GM19438 (cell line): ENCODE data around the gene TRPM6.
"Not testable (repeated sequence)": the region's sequence is repeated elsewhere in the genome, so short reads cannot be mapped to it uniquely, and the experiment has no call there.

Source experiments
- ATAC-seq: cut with Tn5 transposase; IDR thresholded peaks from one replicate; pipeline ENCODE4 v1.9.1; 2021; ENCODE audit warnings: low read depth; ENCODE audit not compliant: unreplicated experiment

Gene TRPM6

GRCh38 chr9:74887041-74887980 lies at the start of gene TRPM6:
Gene TRPM6 (minus strand): TSS chr9:74887921. CDS start chr9:74887856, 65 bp downstream.
- no peak for ATAC-seq

DNA sequence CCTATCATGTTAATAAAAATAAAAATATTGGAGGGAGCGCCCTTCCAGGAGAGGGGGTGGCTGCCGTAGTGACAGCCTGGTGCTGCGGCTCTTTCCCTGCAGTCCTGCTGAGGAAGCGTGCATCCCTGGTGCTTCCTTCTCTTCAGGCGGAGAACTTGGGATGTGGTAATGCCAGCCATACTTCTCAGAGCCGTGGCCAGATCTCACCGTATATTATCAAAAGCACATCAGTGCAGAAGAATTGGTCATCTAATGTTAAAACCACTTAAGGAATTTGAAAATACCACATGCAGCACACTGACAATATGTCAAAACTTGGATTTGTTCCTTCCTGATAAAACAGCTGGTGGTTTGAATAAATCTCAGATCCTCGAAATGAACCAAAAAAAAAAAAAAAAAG lies 47.3 kb upstream of the TRPM6 start:
- ATAC-seq: no peak

GRCh38 chr9:74921737-74922136 lies 34.0 kb upstream of the TRPM6 start:
- ATAC-seq: no peak

GRCh38 chr9:74920944-74921626 lies 33.4 kb upstream of the TRPM6 start:
- no peak for ATAC-seq

GRCh38 chr9:74910036-74910435 lies 22.3 kb upstream of the TRPM6 start:
- no peak for ATAC-seq

DNA sequence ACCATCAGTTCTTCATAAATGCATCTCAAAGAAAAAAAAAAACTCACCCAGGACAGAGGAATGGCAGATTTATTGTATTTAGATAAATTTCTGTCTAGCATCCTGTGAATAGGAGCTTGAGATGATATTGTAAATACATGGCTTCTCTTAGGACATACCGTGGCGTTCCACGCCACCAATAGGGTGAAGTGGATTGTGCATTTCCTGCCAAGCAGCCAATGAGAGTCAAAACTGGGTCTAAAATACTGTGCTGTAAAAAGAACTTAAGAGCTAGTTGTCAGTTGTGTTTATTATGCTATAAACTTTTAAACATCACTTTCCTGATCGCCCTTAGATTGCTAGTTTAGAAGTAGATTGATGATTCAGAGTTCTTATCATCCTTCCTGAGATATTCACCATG lies 20.9 kb upstream of the TRPM6 start:
- no peak for ATAC-seq

DNA sequence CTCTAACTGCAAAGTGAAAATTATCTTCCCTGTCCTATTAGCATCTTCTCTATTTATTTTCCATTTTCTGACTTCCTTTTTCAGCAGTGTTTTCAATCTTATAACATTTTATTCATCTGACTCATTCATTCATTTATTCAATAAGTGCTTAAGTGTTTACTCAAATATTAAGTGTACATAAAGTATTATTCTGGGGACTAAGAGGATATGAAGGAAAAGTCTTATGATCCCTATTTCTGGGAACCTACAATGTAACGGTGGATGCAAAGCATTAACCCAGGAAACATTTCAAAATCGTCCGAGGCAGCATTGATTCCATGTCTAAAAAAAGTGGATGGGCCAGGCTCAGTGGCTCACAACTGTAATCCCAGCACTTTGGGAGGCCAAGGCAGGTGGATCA lies 19.4 kb upstream of the TRPM6 start:
- no peak for ATAC-seq

DNA sequence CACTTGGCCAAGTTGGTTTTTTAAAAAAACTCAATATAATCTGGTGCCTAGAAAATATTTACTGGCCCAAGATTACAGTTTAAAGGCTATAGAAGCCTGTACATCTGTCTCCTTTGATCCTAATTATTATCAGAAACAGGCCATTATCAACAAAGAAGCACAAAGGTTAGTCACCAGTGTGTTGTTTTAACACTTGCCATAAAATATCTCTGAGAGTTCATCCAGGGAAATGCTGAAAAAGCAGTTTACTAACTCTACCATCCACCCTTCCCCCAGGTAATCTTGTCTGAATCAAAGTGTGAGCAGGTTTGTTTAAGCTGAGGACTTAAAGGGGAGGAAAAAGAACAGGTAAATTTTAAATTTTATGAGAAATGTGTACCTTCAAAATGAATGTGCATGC lies 13.3 kb upstream of the TRPM6 start:
- ATAC-seq: no peak

GRCh38 chr9:74888449-74888848 lies 728 bp upstream of the TRPM6 start:
- not testable (repeated sequence) for ATAC-seq

DNA sequence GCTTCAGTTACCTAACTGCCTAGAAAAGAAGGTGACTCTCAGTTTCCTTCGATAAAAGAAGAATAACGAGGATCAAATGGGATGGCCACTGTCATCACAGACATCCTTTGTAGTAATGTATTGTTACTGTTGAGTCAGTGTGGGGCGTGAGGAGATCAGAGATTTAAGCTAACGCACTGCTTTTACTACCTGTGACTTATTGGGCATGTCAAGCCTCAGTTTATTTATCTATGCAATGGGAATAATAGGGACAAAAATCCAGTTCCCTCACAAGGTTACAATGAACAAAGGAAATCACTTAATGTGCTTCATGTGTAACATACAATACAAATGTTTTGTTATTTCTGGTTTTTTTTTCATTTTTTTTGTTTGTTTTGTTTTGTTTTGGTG lies 255 bp upstream of the TRPM6 start:
- ATAC-seq: no peak

DNA sequence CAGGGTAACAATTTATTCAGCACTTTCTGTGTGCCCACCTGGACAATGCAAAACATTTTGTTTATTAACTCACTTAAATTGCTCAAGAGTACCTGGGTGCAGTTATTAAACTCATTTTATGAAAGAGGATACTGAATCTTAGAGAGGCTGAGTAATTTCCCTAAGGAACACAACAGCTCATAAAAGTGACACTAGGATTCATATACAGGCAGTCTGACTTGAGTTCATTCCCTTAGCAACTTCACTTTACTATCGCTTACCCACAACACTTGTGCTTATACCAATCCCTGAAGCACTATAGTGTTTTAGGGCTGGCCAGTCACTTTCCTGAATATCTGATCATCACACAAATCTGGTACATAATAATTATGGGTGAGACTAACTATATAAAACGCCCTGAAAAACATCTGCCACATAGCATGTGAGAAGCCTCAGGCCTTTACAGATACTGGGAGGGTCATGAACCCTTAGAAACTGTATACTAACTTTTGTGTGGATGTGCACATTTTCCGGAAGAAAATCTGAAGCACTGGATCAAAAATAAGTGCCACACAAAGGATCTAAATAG lies 11.3 kb downstream of the TRPM6 start:
- ATAC-seq: no peak

- ATAC-seq: no peak
Measured at GRCh38 chr9:74875656-74876055, 12.1 kb downstream of the TRPM6 start.

DNA sequence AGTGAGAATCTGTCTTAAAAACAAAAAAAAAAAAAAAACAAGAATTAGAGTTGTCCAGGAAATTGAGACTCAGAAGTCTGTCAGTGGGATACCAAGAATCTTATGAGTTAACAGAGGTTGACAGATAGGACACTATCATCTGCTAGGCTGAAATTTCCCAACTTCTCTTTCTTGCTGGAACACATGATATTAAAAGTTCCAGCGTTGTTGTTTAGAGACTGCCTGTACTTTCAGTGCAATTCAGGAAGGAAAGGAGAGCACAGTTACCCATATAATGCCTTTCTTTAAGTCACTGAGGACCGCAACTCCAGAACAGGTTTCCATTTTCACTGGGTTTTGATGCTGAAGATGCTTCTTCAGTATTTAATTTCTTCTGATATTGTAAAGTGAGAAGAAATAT lies 13.5 kb downstream of the TRPM6 start:
- ATAC-seq: no peak

GRCh38 chr9:74872619-74873233 lies 15.0 kb downstream of the TRPM6 start:
- no peak for ATAC-seq

DNA sequence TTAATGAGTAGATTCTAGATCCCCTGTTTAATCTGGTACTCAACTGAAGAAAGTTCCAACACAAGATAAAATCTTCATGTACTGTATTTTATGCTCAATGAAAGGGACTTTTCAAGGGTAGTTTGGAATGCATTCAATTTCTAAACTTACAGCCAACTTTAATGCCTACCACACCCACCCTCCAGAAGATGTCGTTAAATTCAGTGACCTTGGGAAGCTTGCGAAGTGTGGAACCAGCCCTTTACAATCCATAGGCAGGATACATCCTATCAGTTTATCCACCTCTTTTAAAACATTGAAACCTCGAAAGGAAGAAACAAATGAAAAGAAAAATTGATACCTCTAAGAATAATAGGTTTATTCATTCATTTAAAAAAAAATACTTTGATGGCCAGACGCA lies 20.2 kb downstream of the TRPM6 start:
- ATAC-seq: no peak

DNA sequence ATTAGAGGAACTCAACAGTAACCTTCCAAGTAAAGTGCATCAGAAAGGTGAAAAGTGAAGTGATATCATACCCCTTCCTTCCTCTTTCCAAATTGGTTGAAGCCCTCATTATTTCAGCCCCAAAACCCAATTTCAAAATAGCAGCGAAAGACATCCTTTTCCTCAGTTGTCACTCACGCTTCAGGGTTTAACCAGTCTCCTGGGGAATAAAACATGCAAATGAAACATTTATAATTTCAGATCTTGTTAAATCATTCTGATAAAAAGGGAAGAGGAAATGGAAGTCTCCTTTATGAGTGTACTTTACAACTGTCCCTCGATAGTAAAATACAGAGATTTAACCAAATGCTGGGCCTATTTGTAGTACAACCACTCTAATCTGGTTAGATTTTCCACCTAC lies 22.5 kb downstream of the TRPM6 start:
- no peak for ATAC-seq

GRCh38 chr9:74861773-74862474 lies 25.8 kb downstream of the TRPM6 start:
- ATAC-seq: no peak

DNA sequence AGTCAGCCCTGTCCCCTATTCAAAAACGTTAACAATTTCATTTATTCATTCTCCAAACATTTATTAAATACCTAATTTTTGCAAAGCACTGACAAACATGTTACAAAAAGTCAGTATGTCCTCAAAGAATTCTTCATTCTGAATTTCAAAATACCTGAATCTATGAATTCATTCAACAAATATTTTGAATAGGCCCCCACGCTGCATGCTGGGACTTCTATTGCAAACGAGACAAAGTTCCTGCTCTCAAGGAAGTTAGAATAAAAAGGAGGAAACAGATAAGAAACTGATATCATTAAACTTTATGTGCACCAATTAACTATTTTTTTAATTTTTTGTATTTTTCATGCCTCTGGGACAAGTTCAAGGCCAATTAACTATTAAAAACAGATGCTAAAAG lies 26.6 kb downstream of the TRPM6 start:
- no peak for ATAC-seq

DNA sequence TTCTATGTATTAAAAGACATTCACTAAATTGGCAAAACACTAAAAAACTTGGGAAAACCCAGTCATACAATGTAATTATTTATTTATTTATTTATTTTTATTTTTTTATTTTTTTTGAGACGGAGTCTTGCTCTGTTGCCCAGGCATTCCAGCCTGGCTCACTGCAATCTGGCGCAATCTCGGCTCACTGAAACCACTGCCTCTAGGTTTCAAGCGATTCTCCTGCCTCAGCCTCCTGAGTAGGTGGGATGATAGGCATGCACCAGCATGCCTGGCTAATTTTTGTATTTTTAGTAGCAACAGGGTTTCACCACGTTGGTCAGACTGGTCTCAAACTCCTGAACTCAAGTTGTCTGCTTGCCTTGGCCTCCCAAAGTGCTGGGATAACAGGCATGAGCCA lies 27.5 kb downstream of the TRPM6 start:
- ATAC-seq: not testable (repeated sequence)

GRCh38 chr9:74859786-74860185 lies 27.9 kb downstream of the TRPM6 start:
- ATAC-seq: no peak
